Endothelial cell of umbilical vein (primary cell): ENCODE results near the gene METTL21C. TPM values are rescaled to one million over a fixed set of nuclear protein-coding genes. Genes with fewer than 3 reads are reported as not detected.

Experiments
- BruUV-seq: library from RNA; stranded (reverse); fragments of 400-500 nt; replicated peaks from 2 replicates; lab custom pipeline; 2021; lab: Mats Ljungman, UMichigan
- CTCF ChIA-PET: fragments of 300-600, 350-600 bp; sonication (Branson Sonifier 250); formaldehyde crosslinking; loops from one replicate; lab custom pipeline; 2021; ENCODE audit warnings: antibody characterized with exemption, inconsistent platforms; lab: Charles Lee
- POLR2A ChIA-PET: fragments of 300-600, 350-600 bp; sonication (Branson Sonifier 250); formaldehyde crosslinking; loops from one replicate; lab custom pipeline; 2021; ENCODE audit warnings: antibody characterized with exemption, inconsistent platforms; lab: Charles Lee
- DNase-seq: peaks from one replicate; pipeline ENCODE4 v3.0.0-alpha.2; 2011; ENCODE audit warnings: low read depth, low spot score
- FAIRE-seq: peaks from 2 replicates; lab custom pipeline; 2011; peaks lifted over from hg19 to GRCh38; lab: Jason Lieb, UNC
- H2AFZ ChIP-seq: 2 replicates; pipeline ENCODE4 v1.6.0; 2012; ENCODE audit warnings: low read depth, low read length, control low read depth, inconsistent platforms
- H3K27ac ChIP-seq: 2 replicates; pipeline ENCODE4 v1.5.1; 2011; ENCODE audit warnings: low read depth, mild to moderate bottlenecking, control low read depth, low read length, moderate library complexity; ENCODE audit not compliant: insufficient read depth
- H3K27me3 ChIP-seq, 2 experiments: 2 replicates each; pipeline versions ENCODE4 v1.6.0 to v1.6.1; 2011; ENCODE audit warnings: low read length in 2 of 2, mixed read lengths in 1 of 2; ENCODE audit not compliant: control insufficient read depth in 2 of 2, insufficient read depth in 2 of 2
- H3K36me3 ChIP-seq, 2 experiments: 2 replicates in 1 of 2; 3 replicates in 1 of 2; pipeline ENCODE4 v1.5.1; 2011; ENCODE audit warnings: low read length in 2 of 2, mild to moderate bottlenecking in 1 of 2, moderate library complexity in 1 of 2; ENCODE audit not compliant: control insufficient read depth in 2 of 2, insufficient read depth in 2 of 2; ENCODE audit errors: extremely low read depth in 1 of 2
- H3K4me1 ChIP-seq: 3 replicates; pipeline ENCODE4 v1.5.1; 2011; ENCODE audit warnings: mild to moderate bottlenecking, low read length; ENCODE audit not compliant: control insufficient read depth, insufficient read depth; ENCODE audit errors: extremely low read depth
- H3K4me2 ChIP-seq: 2 replicates; pipeline ENCODE4 v1.6.1; 2011; ENCODE audit warnings: low read length, control low read depth, mixed read lengths; ENCODE audit not compliant: insufficient read depth
- H3K4me3 ChIP-seq, 3 experiments: fragments of 200-600 bp in 1 of 3; sonication (generic), shearing (Covaris generic) in 1 of 3; replicated peaks in 1 of 3; 2 replicates each; pipeline ENCODE4 v1.5.1; 2011 to 2016; ENCODE audit warnings: control low read depth in 3 of 3, low read length in 3 of 3, mild to moderate bottlenecking in 2 of 3, inconsistent platforms in 1 of 3, low read depth in 1 of 3, moderate library complexity in 1 of 3; ENCODE audit not compliant: insufficient read depth in 1 of 3
- H3K79me2 ChIP-seq: 2 replicates; pipeline ENCODE4 v1.6.0; 2012; ENCODE audit warnings: low read length, inconsistent platforms; ENCODE audit not compliant: control insufficient read depth, insufficient read depth
- H3K9ac ChIP-seq: replicated peaks from 2 replicates; pipeline ENCODE3; 2011; ENCODE audit warnings: low read length, control low read depth; ENCODE audit not compliant: insufficient read depth; ENCODE audit errors: extremely low read depth
- H3K9me1 ChIP-seq: replicated peaks from 3 replicates; pipeline ENCODE4 v1.6.0; 2011; ENCODE audit warnings: mild to moderate bottlenecking, low read length; ENCODE audit not compliant: control insufficient read depth, insufficient read depth; ENCODE audit errors: extremely low read depth
- H3K9me3 ChIP-seq: replicated peaks from 2 replicates; pipeline ENCODE4 v1.5.1; 2012; ENCODE audit warnings: low read length, inconsistent platforms; ENCODE audit not compliant: control insufficient read depth, insufficient read depth
- H4K20me1 ChIP-seq: replicated peaks from 2 replicates; pipeline ENCODE3; 2011; ENCODE audit warnings: mild to moderate bottlenecking, low read length; ENCODE audit not compliant: control insufficient read depth, insufficient read depth; ENCODE audit errors: extremely low read depth
- EZH2 ChIP-seq: IDR thresholded peaks from 2 replicates; pipeline ENCODE4 v1.6.1; 2012; ENCODE audit warnings: borderline replicate concordance, low read depth, mild to moderate bottlenecking, moderate library complexity, low read length, inconsistent platforms; ENCODE audit not compliant: severe bottlenecking
- FOS ChIP-seq: IDR thresholded peaks from 2 replicates; pipeline ENCODE4 v1.6.1; 2011; ENCODE audit warnings: mild to moderate bottlenecking, low read length, moderate library complexity, borderline replicate concordance; ENCODE audit not compliant: insufficient read depth
- GATA2 ChIP-seq: IDR thresholded peaks from 2 replicates; pipeline ENCODE4 v1.7.0; 2011; ENCODE audit warnings: low read depth, mild to moderate bottlenecking, moderate library complexity, mixed read lengths, low read length; ENCODE audit not compliant: insufficient read length, insufficient read depth
- JUN ChIP-seq: IDR thresholded peaks from 2 replicates; pipeline ENCODE4 v1.6.1; 2011; ENCODE audit warnings: borderline replicate concordance, low read depth; ENCODE audit not compliant: insufficient read length, insufficient read depth
- MYC ChIP-seq: IDR thresholded peaks from one replicate; pipeline ENCODE4 v1.6.1; 2011; ENCODE audit warnings: mild to moderate bottlenecking, low read depth, low read length
- POLR2A ChIP-seq: IDR thresholded peaks from 2 replicates; pipeline ENCODE4 v1.6.1; 2012; ENCODE audit warnings: low read depth, mild to moderate bottlenecking, control low read depth, low read length
- POLR2AphosphoS5 ChIP-seq: IDR thresholded peaks from 2 replicates; pipeline ENCODE4 v1.6.1; 2012; ENCODE audit warnings: low read depth, mild to moderate bottlenecking, control low read depth, low read length, moderate library complexity; ENCODE audit not compliant: insufficient read depth
- dilution Hi-C: fragments of 300-500 bp; cut with MboI; formaldehyde crosslinking; loops from one replicate; pipeline ENCODE4 v1.15.0; 2019; ENCODE audit warnings: low sequenced_read_pairs; ENCODE audit not compliant: extremely low pct_ligation_motif_present
- intact Hi-C: fragments of 100-400 bp; cut with micrococcal nuclease; formaldehyde crosslinking; loops from one replicate; pipeline ENCODE4 v1.10.0; 2022
- polyA plus RNA-seq, 4 experiments: library from polyadenylated mRNA; depleted of rRNA in 3 of 4; stranded (reverse) in 3 of 4; unstranded in 1 of 4; fragments of >200 nt; gene quantifications; 2 replicates each; pipeline versions ENCODE4 v1.2.1 to v1.2.3, GENCODE V29; 2011 to 2012; ENCODE audit warnings: missing spikeins in 1 of 4
- total RNA-seq: library from RNA; stranded (reverse); gene quantifications from 2 replicates; pipeline ENCODE4 v1.2.3, GENCODE V29; 2021
- TF ChIP-seq, protein P1 (sequence below), 2 donors: IDR thresholded peaks; 1 replicate in 1 of 2; 2 replicates in 1 of 2; pipeline ENCODE4 v1.5.1; 2011; ENCODE audit warnings: low read length in 2 of 2, mild to moderate bottlenecking in 2 of 2, moderate library complexity in 2 of 2, control low read depth in 1 of 2, inconsistent platforms in 1 of 2, low read depth in 1 of 2; ENCODE audit not compliant: insufficient read depth in 1 of 2; ENCODE audit errors: extremely low read depth in 1 of 2
- TF ChIP-seq, protein P2 (sequence below): IDR thresholded peaks from 2 replicates; pipeline ENCODE4 v1.6.1; 2011; ENCODE audit not compliant: insufficient read depth, insufficient read length

Gene METTL21C
- total and polyA plus RNA-seq, 2 donors (not counting 3 experiments of a cell fraction or from before 2014, with no cell fraction given) = not detected

DNA sequence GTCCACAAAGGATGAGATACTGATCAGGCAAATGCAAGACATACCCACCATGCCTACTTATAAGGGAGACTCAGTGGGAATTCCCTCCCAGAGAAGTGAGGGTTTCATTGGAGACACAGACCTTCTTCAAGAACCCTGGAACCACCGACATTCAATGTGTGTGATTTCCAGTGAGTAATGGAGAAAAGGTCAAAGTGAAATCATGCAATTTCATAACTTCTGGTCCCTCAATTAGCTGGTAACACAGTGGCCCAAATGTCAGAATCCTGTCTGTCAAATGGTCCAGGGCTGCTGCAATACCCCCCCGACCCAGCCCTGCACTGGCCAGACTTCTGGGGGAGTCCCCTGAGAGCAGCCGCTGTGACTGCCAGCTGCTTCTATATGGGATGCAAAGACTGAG is 4.7 kb upstream of the METTL21C start:
- Histone ChIP-seq H3K4me1 (peaks cover 17% of the 10 kb centered on the region), H3K9ac (no peak overlapping the region), H3K4me3 (no peak overlapping the region), H3K4me2 (no peak overlapping the region), H3K36me3 (no peaks in the 10 kb centered on the region), H4K20me1 (no peaks in the 10 kb centered on the region), H3K27ac (no peak overlapping the region), H3K27me3 (peaks cover 4 to 9% of the 10 kb centered on the region in 2 experiments), H3K9me1 (no peaks in the 10 kb centered on the region), H3K9me3 (no peaks in the 10 kb centered on the region), H2AFZ (no peak overlapping the region), H3K79me2 (no peaks in the 10 kb centered on the region)
- ChIA-PET POLR2A (no interaction called here), CTCF (no interaction called here)
- intact Hi-C loops (no loop called here), dilution Hi-C loops (no loop called here)
- no TSS peak for BruUV-seq
- FAIRE-seq (no peak), DNase-seq (no peak)
- TF ChIP-seq POLR2AphosphoS5 (no peak), GATA2 (no peak)

DNA sequence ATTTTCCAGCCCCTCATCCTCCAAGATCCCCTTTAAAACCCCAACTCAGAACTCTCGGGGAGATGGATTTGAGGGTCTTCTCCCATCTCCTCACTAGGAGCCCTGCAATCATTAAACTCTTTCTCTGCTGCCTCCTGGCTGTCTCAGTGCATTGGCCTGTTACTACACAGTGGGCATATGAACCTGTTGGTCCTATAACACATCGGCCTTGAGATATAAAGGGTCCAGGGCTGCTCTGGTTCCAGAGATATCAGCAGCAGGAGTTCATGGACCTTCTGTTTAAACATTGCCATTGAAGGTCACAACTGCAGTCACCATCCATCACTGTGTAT is 3.8 kb upstream of the METTL21C start:
- no peak for DNase-seq
- Histone ChIP-seq H3K4me3 (no peak overlapping the region), H2AFZ (no peak overlapping the region), H3K27ac (no peak overlapping the region), H4K20me1 (no peaks in the 10 kb centered on the region), H3K9ac (no peak overlapping the region), H3K27me3 (peaks cover 6 to 9% of the 10 kb centered on the region in 2 experiments), H3K4me2 (no peak overlapping the region), H3K36me3 (no peaks in the 10 kb centered on the region), H3K4me1 (peaks cover 8% of the 10 kb centered on the region), H3K79me2 (no peaks in the 10 kb centered on the region), H3K9me3 (no peaks in the 10 kb centered on the region), H3K9me1 (no peaks in the 10 kb centered on the region)
- BruUV-seq = no TSS peak
- no peak for FAIRE-seq
- dilution Hi-C loops (no loop called here), intact Hi-C loops (no loop called here)
- TF ChIP-seq MYC = no peak
- TF ChIP-seq, protein P1, sequence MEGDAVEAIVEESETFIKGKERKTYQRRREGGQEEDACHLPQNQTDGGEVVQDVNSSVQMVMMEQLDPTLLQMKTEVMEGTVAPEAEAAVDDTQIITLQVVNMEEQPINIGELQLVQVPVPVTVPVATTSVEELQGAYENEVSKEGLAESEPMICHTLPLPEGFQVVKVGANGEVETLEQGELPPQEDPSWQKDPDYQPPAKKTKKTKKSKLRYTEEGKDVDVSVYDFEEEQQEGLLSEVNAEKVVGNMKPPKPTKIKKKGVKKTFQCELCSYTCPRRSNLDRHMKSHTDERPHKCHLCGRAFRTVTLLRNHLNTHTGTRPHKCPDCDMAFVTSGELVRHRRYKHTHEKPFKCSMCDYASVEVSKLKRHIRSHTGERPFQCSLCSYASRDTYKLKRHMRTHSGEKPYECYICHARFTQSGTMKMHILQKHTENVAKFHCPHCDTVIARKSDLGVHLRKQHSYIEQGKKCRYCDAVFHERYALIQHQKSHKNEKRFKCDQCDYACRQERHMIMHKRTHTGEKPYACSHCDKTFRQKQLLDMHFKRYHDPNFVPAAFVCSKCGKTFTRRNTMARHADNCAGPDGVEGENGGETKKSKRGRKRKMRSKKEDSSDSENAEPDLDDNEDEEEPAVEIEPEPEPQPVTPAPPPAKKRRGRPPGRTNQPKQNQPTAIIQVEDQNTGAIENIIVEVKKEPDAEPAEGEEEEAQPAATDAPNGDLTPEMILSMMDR (IDR thresholded peaks at IDR 0.05; ENCODE audit: extremely low read depth in 1 of 2, insufficient read depth in 1 of 2, low read depth in 1 of 2, low read length in 2 of 2) = no peak
- TF ChIP-seq GATA2 = no peak
- TF ChIP-seq, protein P2, sequence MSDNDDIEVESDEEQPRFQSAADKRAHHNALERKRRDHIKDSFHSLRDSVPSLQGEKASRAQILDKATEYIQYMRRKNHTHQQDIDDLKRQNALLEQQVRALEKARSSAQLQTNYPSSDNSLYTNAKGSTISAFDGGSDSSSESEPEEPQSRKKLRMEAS = no peak
- no peak for TF ChIP-seq POLR2A
- TF ChIP-seq POLR2AphosphoS5 = no peak
- TF ChIP-seq EZH2 = no peak
- no peak for TF ChIP-seq JUN
- TF ChIP-seq FOS = no peak
- CTCF ChIA-PET = no interaction called here
- POLR2A ChIA-PET = no interaction called here
